GM18519 (cell line): ENCODE results near the gene SERPINE2.
A peak's percentile ranks its signal among the peaks of the same experiment; 100 is the strongest.
"Not testable (repeated sequence)": the region's sequence is repeated elsewhere in the genome, so short reads cannot be mapped to it uniquely, and the experiment has no call there.

Experiments used
- ATAC-seq: cut with Tn5 transposase; IDR thresholded peaks from one replicate; pipeline ENCODE4 v1.9.1; 2021; ENCODE audit warnings: mild to moderate bottlenecking, moderate library complexity; ENCODE audit not compliant: unreplicated experiment, low FRiP score

Gene SERPINE2

GRCh38 chr2:224020523-224020922 is 18.6 kb downstream of the SERPINE2 start:
- no peak for ATAC-seq

DNA sequence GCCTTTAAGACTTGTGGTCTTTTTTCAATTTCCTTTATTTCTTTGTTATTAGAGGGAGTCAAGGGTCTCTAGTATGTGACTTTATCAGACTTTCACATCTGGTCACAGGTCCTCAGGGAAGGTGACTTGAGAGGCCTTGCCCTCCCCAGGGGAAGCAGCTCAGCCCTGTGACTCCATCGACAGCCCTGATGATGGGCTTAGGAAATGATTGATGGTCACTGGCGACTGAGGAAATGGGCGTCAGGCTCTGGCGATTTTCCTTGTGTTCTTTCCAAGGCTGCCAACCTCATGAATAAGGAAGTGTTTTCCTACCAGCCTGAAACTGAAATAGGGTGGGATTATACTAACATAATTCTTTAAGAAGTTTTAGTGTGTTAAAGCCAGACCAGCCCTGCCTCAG is 21.1 kb downstream of the SERPINE2 start:
- no peak for ATAC-seq

- ATAC-seq, result no peak
Measured at GRCh38 chr2:224016963-224017362, 22.1 kb downstream of the SERPINE2 start.

GRCh38 chr2:224014336-224014735 is 24.8 kb downstream of the SERPINE2 start:
- ATAC-seq, result no peak

- no peak for ATAC-seq
Measured at GRCh38 chr2:224011837-224012236, 27.2 kb downstream of the SERPINE2 start.

GRCh38 chr2:224009605-224010315 is 29.3 kb downstream of the SERPINE2 start:
- no peak for ATAC-seq

DNA sequence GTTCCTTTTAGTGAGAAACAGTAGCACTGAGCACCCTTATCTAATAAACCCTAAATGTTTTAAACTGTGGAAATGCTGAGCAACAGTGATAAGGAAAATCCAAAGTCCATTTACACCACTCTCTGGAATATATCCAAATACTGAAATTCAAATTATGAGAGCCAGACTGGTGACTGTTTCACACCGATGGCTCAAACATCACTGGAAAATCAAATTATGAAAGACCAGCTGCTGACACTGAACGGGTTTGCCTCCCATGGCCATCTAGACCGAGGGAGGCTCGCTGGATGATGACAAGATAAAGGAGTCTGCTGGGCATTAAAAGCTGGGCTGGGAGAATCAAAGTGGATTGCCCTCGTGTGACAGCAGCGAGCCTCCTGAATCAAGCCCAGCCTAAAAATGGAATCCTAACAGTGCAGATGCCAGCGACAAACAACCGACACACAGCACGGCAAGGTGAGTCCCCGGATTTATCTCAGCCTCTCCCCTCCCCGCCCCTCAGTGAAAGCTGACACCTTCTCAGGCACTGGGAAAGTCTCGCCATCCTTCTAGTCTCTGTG is 30.3 kb downstream of the SERPINE2 start:
- ATAC-seq, result no peak

DNA sequence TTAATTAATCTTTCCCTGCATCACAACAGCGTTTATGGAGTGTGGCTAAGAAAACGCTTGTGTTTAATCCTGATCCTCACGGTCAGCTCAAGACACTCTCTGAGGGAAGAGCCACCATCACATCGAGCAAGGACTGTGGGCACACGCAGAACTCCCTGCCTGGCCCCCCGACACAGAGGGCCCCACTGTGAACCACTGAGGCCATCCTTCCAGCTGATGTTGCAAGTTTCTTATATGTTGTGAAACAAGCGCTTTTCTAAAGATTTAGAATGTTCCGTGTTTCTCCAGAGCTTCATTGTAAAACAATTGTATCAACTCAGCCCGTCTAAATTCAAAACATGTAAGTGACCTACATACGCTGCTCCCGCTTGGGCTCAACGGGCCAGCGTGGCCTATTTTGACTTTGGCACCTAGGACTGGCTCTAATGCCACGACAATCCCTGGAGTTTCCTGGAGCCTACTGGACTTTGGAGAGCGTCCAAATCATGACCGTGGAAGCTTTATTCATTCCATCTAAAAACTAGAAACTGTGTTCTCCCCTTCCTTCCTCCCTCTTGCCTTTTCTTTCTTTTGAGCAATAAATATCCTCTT is 34.9 kb downstream of the SERPINE2 start:
- ATAC-seq, result no peak

- ATAC-seq, result not testable (repeated sequence)
Measured at GRCh38 chr2:224000662-224001061, 38.4 kb downstream of the SERPINE2 start.

DNA sequence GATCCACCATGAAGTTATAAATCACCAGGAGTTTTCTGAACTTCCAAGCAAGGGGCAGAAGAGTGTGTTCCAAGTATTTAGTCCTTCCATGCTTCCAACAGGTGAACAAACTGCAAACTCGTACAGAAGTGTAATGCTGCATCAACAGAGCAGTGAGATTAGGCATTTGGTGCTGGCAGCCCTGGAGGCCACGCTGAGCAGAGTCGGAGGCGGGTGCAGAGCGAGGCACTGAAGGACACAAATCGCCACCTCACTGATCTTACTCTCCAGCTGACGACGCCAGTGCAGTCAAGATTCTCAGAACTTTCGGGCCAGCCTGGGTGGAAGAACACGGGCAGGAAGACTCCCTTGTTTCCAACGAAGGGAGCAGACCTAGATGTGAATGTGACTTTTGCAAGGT is 39.2 kb downstream of the SERPINE2 start:
- no peak for ATAC-seq

DNA sequence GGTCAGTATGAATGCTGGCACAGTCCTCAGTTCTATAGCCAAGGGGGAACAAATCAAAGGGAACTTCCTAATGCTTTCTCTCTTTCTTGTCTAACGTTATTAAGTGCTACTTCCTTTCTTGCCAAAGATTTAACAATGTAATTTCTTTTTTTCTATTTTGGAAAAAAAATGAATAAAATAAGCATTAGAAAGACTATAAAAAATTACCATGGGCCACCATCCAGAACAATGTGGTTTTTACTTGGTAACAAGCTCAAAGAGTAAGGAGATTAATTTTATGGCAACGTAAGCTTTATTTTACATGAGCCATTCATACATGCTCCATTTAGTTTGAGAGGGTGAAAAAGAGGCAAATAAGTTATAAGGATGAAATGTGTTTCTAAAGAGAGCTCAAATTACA is 40.1 kb downstream of the SERPINE2 start:
- ATAC-seq, result no peak

DNA sequence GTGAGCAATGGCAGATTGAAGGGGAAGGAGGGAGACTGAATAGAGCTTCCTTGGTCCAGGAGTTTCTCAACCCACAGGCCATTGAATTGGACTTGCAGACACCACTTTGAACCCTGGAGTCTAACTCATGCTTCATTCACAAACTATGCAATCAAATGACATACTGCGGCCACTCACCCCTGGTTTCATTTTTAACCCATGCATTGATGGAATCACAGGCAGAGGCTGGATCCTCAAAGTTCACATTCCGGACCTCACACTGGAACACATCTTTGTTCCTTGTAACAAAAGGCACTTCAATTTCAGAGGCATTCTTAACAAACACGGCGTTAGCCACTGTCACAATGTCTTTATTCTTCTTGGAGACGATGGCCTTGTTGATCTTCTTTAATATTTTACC is 41.1 kb downstream of the SERPINE2 start:
- ATAC-seq, result no peak

- no peak for ATAC-seq
Measured at GRCh38 chr2:223996391-223996790, 42.7 kb downstream of the SERPINE2 start.

DNA sequence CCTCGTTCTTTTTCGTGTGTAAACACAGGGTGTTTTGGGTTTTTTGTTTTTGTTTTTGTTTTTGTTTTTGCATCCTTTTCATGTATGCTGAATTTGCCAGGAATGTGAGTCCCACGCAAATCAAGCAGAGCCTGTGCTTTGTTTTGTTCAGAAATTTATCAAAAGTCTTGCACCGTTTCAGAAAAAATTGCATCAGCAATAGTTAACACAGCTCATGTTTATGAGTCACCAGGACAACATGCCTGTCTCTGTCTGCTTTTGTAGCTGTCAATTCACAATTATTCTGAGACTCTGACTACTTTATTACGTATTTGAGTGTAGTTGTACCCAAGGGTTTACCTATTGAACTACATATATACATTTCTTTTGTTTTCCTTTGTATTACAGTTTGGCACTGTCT is 43.5 kb downstream of the SERPINE2 start:
- ATAC-seq, result no peak

DNA sequence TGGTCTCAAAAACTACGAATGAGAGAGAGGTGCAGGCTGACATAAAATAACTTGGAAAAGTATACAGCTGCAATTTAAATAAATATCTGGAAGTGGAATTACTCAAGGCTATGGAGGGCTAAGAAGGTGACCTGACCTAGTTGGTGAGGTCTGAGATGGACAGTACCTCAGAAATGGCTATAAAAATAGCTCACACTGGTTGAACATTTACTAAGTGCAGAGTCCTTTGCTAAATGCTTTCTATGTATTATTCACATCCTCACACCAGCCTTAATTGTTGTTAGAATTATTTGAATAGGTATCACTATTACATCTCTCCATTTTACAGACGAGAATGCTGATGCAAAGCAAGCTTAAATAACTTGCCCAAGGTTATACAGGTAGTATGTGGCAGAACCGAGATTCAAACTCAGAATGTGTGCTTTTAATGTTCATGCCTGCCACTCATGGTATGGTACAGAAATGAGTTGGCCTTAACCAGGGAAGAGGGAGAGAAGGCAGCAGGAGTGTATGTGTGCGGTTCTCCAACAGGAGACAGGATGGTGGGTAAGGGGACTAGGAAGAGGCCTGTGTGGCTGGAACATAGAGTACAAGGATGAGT is 44.4 kb downstream of the SERPINE2 start:
- ATAC-seq, result no peak

GRCh38 chr2:223993634-223994232 is 45.4 kb downstream of the SERPINE2 start:
- peak; percentile 73 for ATAC-seq

DNA sequence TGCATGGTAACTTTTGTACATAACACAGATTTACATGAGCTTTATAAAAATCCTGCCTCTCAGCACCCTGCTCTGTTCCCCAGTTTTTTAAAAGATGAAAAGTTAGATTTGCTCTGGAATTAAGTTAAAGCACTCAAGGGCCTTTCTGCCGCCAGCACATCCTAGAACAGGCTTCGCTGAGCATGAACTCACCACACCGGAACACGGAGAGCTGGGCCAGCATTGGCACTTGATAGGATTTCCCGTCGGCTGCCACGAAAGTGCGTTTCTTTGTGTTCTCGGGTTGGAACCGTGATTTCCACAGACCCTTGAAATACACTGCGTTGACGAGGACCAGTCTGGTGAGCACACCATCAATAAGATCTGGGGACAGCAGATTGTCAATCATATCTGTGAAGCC is 47.5 kb downstream of the SERPINE2 start:
- no peak for ATAC-seq

- no peak for ATAC-seq
Measured at GRCh38 chr2:223989856-223990232, 49.2 kb downstream of the SERPINE2 start.

DNA sequence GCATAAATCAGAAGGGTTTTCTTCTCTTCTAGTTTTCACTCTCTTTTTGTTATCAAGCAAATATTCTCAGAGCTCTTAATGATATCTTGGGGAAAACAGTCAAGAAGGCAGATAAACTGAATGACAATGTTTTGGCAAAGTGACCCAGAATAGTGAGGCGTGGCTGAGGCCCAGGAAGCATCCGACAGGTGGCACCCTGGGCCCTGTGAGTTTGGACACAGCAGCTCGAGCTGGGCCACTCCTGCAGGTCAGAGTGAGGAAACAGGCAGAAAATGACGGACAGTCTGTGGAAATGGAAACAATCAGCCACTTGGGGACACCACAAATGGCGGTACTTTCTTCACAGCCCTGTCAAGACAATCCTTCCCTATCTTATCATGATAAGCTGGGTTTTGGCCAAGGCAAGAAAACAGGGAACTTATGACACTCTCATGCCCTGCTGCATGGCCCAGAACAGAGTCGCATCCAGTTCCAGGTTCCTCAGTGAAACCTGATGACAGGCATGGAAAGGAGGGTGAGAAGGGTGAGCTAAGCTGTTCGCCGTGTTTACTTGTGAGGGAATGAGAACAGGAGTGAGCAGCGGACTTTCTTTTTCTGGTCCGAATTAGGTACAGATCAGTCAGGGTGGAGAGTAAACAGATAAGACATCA is 49.8 kb downstream of the SERPINE2 start:
- ATAC-seq, result no peak

DNA sequence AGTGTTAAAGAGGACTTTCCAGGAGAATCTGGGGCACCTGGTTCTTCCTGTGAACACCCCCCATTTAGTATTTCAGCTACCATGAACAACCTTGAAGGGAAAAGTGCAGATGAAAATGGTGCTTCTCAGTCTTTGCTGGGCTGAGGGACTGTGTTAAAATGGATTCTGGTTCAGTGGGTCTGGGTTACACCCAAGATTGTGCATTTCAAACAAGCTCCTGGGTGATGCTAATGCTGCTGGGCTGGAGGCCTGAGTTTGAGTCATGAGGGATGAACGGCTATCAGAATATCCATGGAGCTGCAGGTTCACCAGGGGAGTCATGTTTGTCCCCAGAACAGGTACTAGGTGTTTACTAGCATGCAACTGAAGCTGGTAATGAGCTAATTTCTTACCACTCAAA is 57.8 kb downstream of the SERPINE2 start:
- no peak for ATAC-seq

DNA sequence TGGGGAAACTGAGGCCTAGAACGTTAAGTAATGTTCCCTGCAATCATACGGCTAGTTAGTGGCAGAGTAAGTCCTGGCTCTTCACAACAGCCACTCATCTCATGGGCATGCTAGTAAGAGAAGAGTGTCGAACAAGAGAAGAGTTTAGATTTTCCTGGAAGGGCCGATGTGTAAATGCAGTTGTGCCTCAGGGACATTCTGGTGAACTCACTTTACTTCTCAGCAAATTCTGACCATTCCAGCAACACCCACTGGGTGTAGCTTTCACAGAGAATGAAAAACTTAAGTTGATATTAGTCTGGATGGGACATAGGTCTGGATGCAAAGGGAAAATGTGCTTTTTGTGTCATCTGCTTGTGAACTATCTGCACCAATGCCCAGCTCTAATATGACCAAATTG is 58.3 kb downstream of the SERPINE2 start:
- no peak for ATAC-seq
